ENCODE data around the gene TMEM30B. TPM values are rescaled to one million over a fixed set of nuclear protein-coding genes. Genes with fewer than 3 reads are reported as not detected.

TMEM30B gene
- total RNA-seq, 1 donor from 2014 or later = 10.5 TPM

DNA sequence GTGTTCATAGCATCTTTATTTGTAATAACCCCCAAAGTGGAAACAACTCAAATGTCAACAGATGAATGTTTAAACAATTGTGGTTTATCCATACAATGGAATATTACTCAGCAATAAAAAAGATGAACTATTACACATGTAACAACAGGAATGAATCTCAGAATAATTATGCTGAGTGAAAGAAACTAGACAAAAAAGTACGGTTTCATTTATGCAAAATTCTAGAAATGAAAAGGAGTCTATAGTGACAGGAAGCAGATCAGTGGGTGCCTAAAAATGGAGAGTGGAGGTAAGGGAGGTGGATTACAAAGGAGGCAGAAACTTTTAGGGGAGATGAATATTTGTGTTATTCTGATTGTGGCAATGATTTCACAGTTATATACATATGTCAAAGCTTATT is 45.0 kb upstream of the TMEM30B start:
- no peak for DNase-seq (ENCODE audit: low read depth)
- Histone ChIP-seq H3K27me3 (ENCODE audit: control insufficient read depth, insufficient read depth, low read length) (no peaks in the 10 kb centered on the region), H3K36me3 (ENCODE audit: control insufficient read depth, insufficient read depth, low read length) (no peaks in the 10 kb centered on the region), H3K4me3 (ENCODE audit: low read depth, low read length) (no peak overlapping the region)
- no peak for TF ChIP-seq CTCF (IDR thresholded peaks at IDR 0.05; ENCODE audit: insufficient read depth, low read length, severe bottlenecking)
- FAIRE-seq = no peak

- FAIRE-seq (no peak), DNase-seq (ENCODE audit: low read depth) (no peak)
- Histone ChIP-seq H3K27me3 (ENCODE audit: control insufficient read depth, insufficient read depth, low read length) (no peaks in the 10 kb centered on the region), H3K4me3 (ENCODE audit: low read depth, low read length) (no peak overlapping the region), H3K36me3 (ENCODE audit: control insufficient read depth, insufficient read depth, low read length) (no peaks in the 10 kb centered on the region)
- no peak for TF ChIP-seq CTCF (IDR thresholded peaks at IDR 0.05; ENCODE audit: insufficient read depth, low read length, severe bottlenecking)
Measured at GRCh38 chr14:61325166-61325565, 44.0 kb upstream of the TMEM30B start.

GRCh38 chr14:61323970-61324369 is 42.8 kb upstream of the TMEM30B start:
- no peak overlapping the region for H3K4me3 ChIP-seq (ENCODE audit: low read depth, low read length)

GRCh38 chr14:61322799-61323290 is 41.7 kb upstream of the TMEM30B start:
- DNase-seq (ENCODE audit: low read depth) (peak; percentile 97), FAIRE-seq (peak; percentile 83)
- H3K27me3 ChIP-seq (ENCODE audit: control insufficient read depth, insufficient read depth, low read length) = no peaks in the 10 kb centered on the region
- peak overlapping the region; percentile 63 for H3K4me3 ChIP-seq (ENCODE audit: low read depth, low read length)
- H3K36me3 ChIP-seq (ENCODE audit: control insufficient read depth, insufficient read depth, low read length) = no peaks in the 10 kb centered on the region
- no peak for TF ChIP-seq CTCF (IDR thresholded peaks at IDR 0.05; ENCODE audit: insufficient read depth, low read length, severe bottlenecking)

More at GRCh38 chr14:61323970-61324369, 42.8 kb upstream of the TMEM30B start:
- Histone ChIP-seq H3K36me3 (ENCODE audit: control insufficient read depth, insufficient read depth, low read length) (no peaks in the 10 kb centered on the region), H3K27me3 (ENCODE audit: control insufficient read depth, insufficient read depth, low read length) (no peaks in the 10 kb centered on the region)
- no peak for TF ChIP-seq CTCF (IDR thresholded peaks at IDR 0.05; ENCODE audit: insufficient read depth, low read length, severe bottlenecking)
- FAIRE-seq = no peak
- DNase-seq (ENCODE audit: low read depth) = no peak

GRCh38 chr14:61322011-61322798 is 41.1 kb upstream of the TMEM30B start:
- Histone ChIP-seq H3K4me3 (ENCODE audit: low read depth, low read length) (peak overlapping the region; percentile 63), H3K36me3 (ENCODE audit: control insufficient read depth, insufficient read depth, low read length) (no peaks in the 10 kb centered on the region), H3K27me3 (ENCODE audit: control insufficient read depth, insufficient read depth, low read length) (no peaks in the 10 kb centered on the region)
- no peak for DNase-seq (ENCODE audit: low read depth)
- TF ChIP-seq CTCF (IDR thresholded peaks at IDR 0.05; ENCODE audit: insufficient read depth, low read length, severe bottlenecking) = no peak
- no peak for FAIRE-seq
